Mucosa of descending colon (tissue), 3 donors: ENCODE measurements around the gene TBC1D1. TPM values are rescaled to one million over a fixed set of nuclear protein-coding genes. Genes with fewer than 3 reads are reported as not detected.

Experiments used
- ATAC-seq: fragments of 200-7000 bp; cut with Tn5 transposase; one replicate; pipeline ENCODE4 v1.9.1; 2020; ENCODE audit warnings: mild to moderate bottlenecking, moderate library complexity
- DNase-seq, 3 donors: peaks; one replicate each; pipeline ENCODE4 v3.0.0-alpha.2; 2020
- H3K36me3 ChIP-seq: fragments of 200-600 bp; one replicate; pipeline ENCODE4 v1.8.0; 2021; ENCODE audit warnings: low read depth, mild to moderate bottlenecking
- H3K4me1 ChIP-seq: fragments of 200-600 bp; one replicate; pipeline ENCODE4 v1.8.0; 2021; ENCODE audit warnings: low read depth, mild to moderate bottlenecking
- H3K4me3 ChIP-seq: fragments of 200-600 bp; one replicate; pipeline ENCODE4 v1.8.0; 2021; ENCODE audit warnings: mild to moderate bottlenecking
- H3K9me3 ChIP-seq: fragments of 200-600 bp; one replicate; pipeline ENCODE4 v1.8.0; 2021; ENCODE audit warnings: mild to moderate bottlenecking
- CTCF ChIP-seq: fragments of 200-600 bp; IDR thresholded peaks from one replicate; pipeline ENCODE4 v1.8.0; 2022; ENCODE audit warnings: antibody characterized with exemption, mild to moderate bottlenecking
- intact Hi-C, 2 donors: fragments of 100-400 bp; cut with DNase I in 1 of 2; cut with micrococcal nuclease in 1 of 2; formaldehyde crosslinking; loops; one replicate each; pipeline versions ENCODE4 v1.11.0 to v1.11.1; 2022; cut with DNase I, micrococcal nuclease
- total RNA-seq, 3 donors: library from RNA; stranded (reverse); fragmentation: NEBNext Ultra II Directional in 2 of 3; extraction: Animal tissue kit (Norgen Biotek cat#: 25700) in 2 of 3; gene quantifications; one replicate each; pipeline versions ENCODE4 v1.2.1 to v1.2.4, GENCODE V29; 2021 to 2023
- donor health status: DM: no; HTN: no; CAD: no; lungs with moderate emphysema.
- donor health status: DM: no; HTN: no; CAD: no.
- donor health status: DM: no; HTN: yes; CAD: no.

Gene TBC1D1
- total RNA-seq, 3 donors from 2014 or later, result 50.2 to 249 (median 71.6) TPM

- DNase-seq (no peak), ATAC-seq (no peak)
- Histone ChIP-seq H3K9me3 (no peaks in the 10 kb centered on the region), H3K4me3 (no peak overlapping the region), H3K4me1 (peaks cover 24% of the 10 kb centered on the region), H3K36me3 (no peaks in the 10 kb centered on the region)
- intact Hi-C loops, result no loop called here
- no peak for TF ChIP-seq CTCF
These were observed 246.2 kb downstream of the TBC1D1 start for GRCh38 chr4:38137080-38137479.

GRCh38 chr4:38138363-38138762 is 247.5 kb downstream of the TBC1D1 start:
- peaks cover 11% of the 10 kb centered on the region for H3K4me1 ChIP-seq
- H3K4me3 ChIP-seq, result no peak overlapping the region
- H3K9me3 ChIP-seq, result no peaks in the 10 kb centered on the region
- no peaks in the 10 kb centered on the region for H3K36me3 ChIP-seq
- ATAC-seq (no peak), DNase-seq (no peak)
- no peak for TF ChIP-seq CTCF
- intact Hi-C loops, result no loop called here

- H3K4me3 ChIP-seq, result no peak overlapping the region
- no peaks in the 10 kb centered on the region for H3K36me3 ChIP-seq
- peaks cover 3% of the 10 kb centered on the region for H3K4me1 ChIP-seq
- H3K9me3 ChIP-seq, result no peaks in the 10 kb centered on the region
- DNase-seq, result no peak
- intact Hi-C loops, result no loop called here
- ATAC-seq, result no peak
- no peak for TF ChIP-seq CTCF
These were observed 248.3 kb downstream of the TBC1D1 start for GRCh38 chr4:38139187-38139586.

GRCh38 chr4:38140643-38141203 is 249.8 kb downstream of the TBC1D1 start:
- no peaks in the 10 kb centered on the region for H3K9me3 ChIP-seq
- TF ChIP-seq CTCF, result no peak
- H3K36me3 ChIP-seq, result no peaks in the 10 kb centered on the region
- DNase-seq, result no peak
- H3K4me3 ChIP-seq, result no peak overlapping the region
- intact Hi-C loops, result no loop called here
- H3K4me1 ChIP-seq, result no peaks in the 10 kb centered on the region
- no peak for ATAC-seq

GRCh38 chr4:38141808-38142500 is 251.1 kb downstream of the TBC1D1 start:
- Histone ChIP-seq H3K4me3 (no peak overlapping the region), H3K9me3 (no peaks in the 10 kb centered on the region), H3K36me3 (no peaks in the 10 kb centered on the region), H3K4me1 (no peaks in the 10 kb centered on the region)
- intact Hi-C loops, result no loop called here
- ATAC-seq, result peak; percentile 22
- DNase-seq, result no peak
- no peak for TF ChIP-seq CTCF
